H1 (cell line): Measurements from ENCODE around the gene RRP1B. TPM values are rescaled to one million over a fixed set of nuclear protein-coding genes. Genes with fewer than 3 reads are reported as not detected.

Experiments used
- CTCF ChIA-PET: fragments of 300-600 bp; sonication (Branson Sonifier 250); formaldehyde crosslinking; loops from one replicate; lab custom pipeline; 2021; ENCODE audit not compliant: partially characterized antibody; lab: Charles Lee
- POLR2A ChIA-PET: fragments of 300-600 bp; sonication (Branson Sonifier 250); formaldehyde crosslinking; loops from one replicate; lab custom pipeline; 2021; ENCODE audit warnings: inconsistent platforms; ENCODE audit not compliant: partially characterized antibody; lab: Charles Lee
- DNase-seq, 2 experiments: peaks; one replicate each; pipeline versions ENCODE4 v3.0.0 to v3.0.0-alpha.2; 2010 to 2022; ENCODE audit warnings: low spot score in 2 of 2, low read depth in 1 of 2, mixed read lengths in 1 of 2
- FAIRE-seq: peaks from 2 replicates; lab custom pipeline; 2011; peaks lifted over from hg19 to GRCh38; lab: Jason Lieb, UNC
- H2AFZ ChIP-seq: 2 replicates; pipeline ENCODE4 v1.8.1; 2012; ENCODE audit warnings: low read length, inconsistent platforms
- H2AK5ac ChIP-seq: 2 replicates; pipeline ENCODE4 v1.6.1; 2013; ENCODE audit warnings: low read depth, low read length
- H2BK120ac ChIP-seq: replicated peaks from 2 replicates; pipeline ENCODE3; 2013; ENCODE audit warnings: low read depth, low read length, inconsistent platforms
- H2BK12ac ChIP-seq: 2 replicates; pipeline ENCODE4 v1.6.1; 2013; ENCODE audit warnings: low read depth, low read length
- H2BK15ac ChIP-seq: 2 replicates; pipeline ENCODE4 v1.6.1; 2013; ENCODE audit warnings: low read length
- H2BK20ac ChIP-seq: 2 replicates; pipeline ENCODE4 v1.6.1; 2013; ENCODE audit warnings: low read length
- H2BK5ac ChIP-seq: 2 replicates; pipeline ENCODE4 v1.6.1; 2013; ENCODE audit warnings: low read depth, low read length
- H3K14ac ChIP-seq: 2 replicates; pipeline ENCODE4 v1.6.1; 2013; ENCODE audit warnings: inconsistent platforms; ENCODE audit not compliant: insufficient read length
- H3K18ac ChIP-seq: 2 replicates; pipeline ENCODE4 v1.6.1; 2013; ENCODE audit warnings: low read length; ENCODE audit errors: extremely low read depth
- H3K23ac ChIP-seq: 2 replicates; pipeline ENCODE4 v1.6.1; 2013; ENCODE audit warnings: inconsistent platforms; ENCODE audit not compliant: insufficient read length
- H3K23me2 ChIP-seq: 2 replicates; pipeline ENCODE4 v1.6.1; 2013; ENCODE audit warnings: low read depth, low read length
- H3K27ac ChIP-seq: 2 replicates; pipeline ENCODE4 v1.6.1; 2011; ENCODE audit warnings: low read depth, low read length, inconsistent platforms
- H3K27me3 ChIP-seq, 4 experiments: replicated peaks in 1 of 4; 1 replicate in 1 of 4; 2 replicates in 3 of 4; pipeline versions ENCODE4 v1.6.1 to v1.8.1; 2011 to 2013; ENCODE audit warnings: low read length in 3 of 4, mild to moderate bottlenecking in 3 of 4, inconsistent platforms in 2 of 4, mixed read lengths in 2 of 4, moderate library complexity in 1 of 4; ENCODE audit not compliant: control insufficient read depth in 3 of 4, insufficient read depth in 3 of 4; ENCODE audit errors: extremely low read depth in 1 of 4
- H3K36me3 ChIP-seq, 4 experiments: 2 replicates each; pipeline versions ENCODE4 v1.6.1 to v1.8.1; 2011 to 2013; ENCODE audit warnings: mild to moderate bottlenecking in 4 of 4, low read length in 3 of 4, moderate library complexity in 2 of 4, control low read depth in 1 of 4, inconsistent platforms in 1 of 4; ENCODE audit not compliant: insufficient read depth in 4 of 4, control insufficient read depth in 2 of 4
- H3K4ac ChIP-seq: replicated peaks from 2 replicates; pipeline ENCODE3; 2013; ENCODE audit warnings: low read length, low read depth, mixed read lengths, inconsistent platforms; ENCODE audit not compliant: insufficient read length
- H3K4me1 ChIP-seq, 4 experiments: replicated peaks in 1 of 4; 1 replicate in 1 of 4; 2 replicates in 3 of 4; pipeline versions ENCODE4 v1.6.1 to v1.8.1; 2011 to 2013; ENCODE audit warnings: low read length in 3 of 4, inconsistent platforms in 2 of 4, mixed read lengths in 1 of 4; ENCODE audit not compliant: insufficient read depth in 4 of 4, control insufficient read depth in 3 of 4
- H3K4me2 ChIP-seq, 2 experiments: 2 replicates each; pipeline versions ENCODE4 v1.6.1 to v1.8.1; 2011 to 2013; ENCODE audit warnings: low read depth in 2 of 2, low read length in 2 of 2, control low read depth in 1 of 2, inconsistent platforms in 1 of 2, mild to moderate bottlenecking in 1 of 2; ENCODE audit not compliant: insufficient read depth in 1 of 2
- H3K4me3 ChIP-seq, 4 experiments: fragments of 200-600, 300-600 bp in 1 of 4; sonication (generic), shearing (Covaris generic), sonication (Bioruptor Twin) in 1 of 4; 2 replicates each; pipeline versions ENCODE4 v1.5.1 to v1.8.1; 2011 to 2016; ENCODE audit warnings: low read length in 4 of 4, low read depth in 3 of 4, control low read depth in 2 of 4, inconsistent platforms in 2 of 4, mild to moderate bottlenecking in 2 of 4, mixed read lengths in 1 of 4, moderate library complexity in 1 of 4; ENCODE audit not compliant: insufficient read depth in 2 of 4; ENCODE audit errors: extremely low read depth in 1 of 4
- H3K56ac ChIP-seq: replicated peaks from 2 replicates; pipeline ENCODE3; 2013; ENCODE audit warnings: low read depth, mild to moderate bottlenecking, mixed read lengths, low read length, inconsistent platforms; ENCODE audit not compliant: insufficient read length
- H3K79me1 ChIP-seq: 2 replicates; pipeline ENCODE4 v1.6.1; 2013; ENCODE audit warnings: low read depth, low read length, control low read depth
- H3K79me2 ChIP-seq, 2 experiments: 2 replicates each; pipeline versions ENCODE4 v1.6.1 to v1.8.1; 2012 to 2013; ENCODE audit warnings: low read length in 2 of 2, mild to moderate bottlenecking in 2 of 2, inconsistent platforms in 1 of 2; ENCODE audit not compliant: insufficient read depth in 2 of 2, control insufficient read depth in 1 of 2
- H3K9ac ChIP-seq, 4 experiments: replicated peaks in 1 of 4; 1 replicate in 1 of 4; 2 replicates in 3 of 4; pipeline versions ENCODE4 v1.6.1 to v1.8.1; 2011 to 2013; ENCODE audit warnings: low read depth in 3 of 4, low read length in 3 of 4, control low read depth in 2 of 4, mild to moderate bottlenecking in 2 of 4, moderate library complexity in 2 of 4, inconsistent platforms in 1 of 4; ENCODE audit errors: extremely low read depth in 1 of 4
- H3K9me3 ChIP-seq, 2 experiments: 2 replicates each; pipeline versions ENCODE4 v1.6.1 to v1.8.1; 2012 to 2013; ENCODE audit warnings: mild to moderate bottlenecking in 2 of 2, moderate library complexity in 2 of 2, control low read depth in 1 of 2, inconsistent platforms in 1 of 2, low read depth in 1 of 2, low read length in 1 of 2, mixed read lengths in 1 of 2; ENCODE audit not compliant: insufficient read depth in 2 of 2
- H4K20me1 ChIP-seq, 2 experiments: replicated peaks in 1 of 2; 2 replicates each; pipeline versions ENCODE3 to v1.8.1; 2011 to 2013; ENCODE audit warnings: inconsistent platforms in 2 of 2, low read length in 2 of 2, mild to moderate bottlenecking in 1 of 2; ENCODE audit not compliant: insufficient read depth in 2 of 2, control insufficient read depth in 1 of 2
- H4K5ac ChIP-seq: 2 replicates; pipeline ENCODE4 v1.6.1; 2013; ENCODE audit warnings: low read length, low read depth, mixed read lengths, inconsistent platforms; ENCODE audit not compliant: insufficient read length
- H4K8ac ChIP-seq: 2 replicates; pipeline ENCODE4 v1.8.0; 2013; ENCODE audit warnings: mild to moderate bottlenecking, moderate library complexity, low read length, inconsistent platforms; ENCODE audit not compliant: insufficient read depth; ENCODE audit errors: extremely low read depth
- H4K91ac ChIP-seq: replicated peaks from 2 replicates; pipeline ENCODE3; 2013; ENCODE audit warnings: low read length, mixed read lengths, inconsistent platforms; ENCODE audit not compliant: insufficient read length
- CBX5 ChIP-seq: fragments of 300-800, 300-1000 bp; sonication (generic); IDR thresholded peaks from 2 replicates; pipeline ENCODE4 v1.7.1; 2016; ENCODE audit warnings: antibody characterized with exemption, low read length, low read depth
- EP300 ChIP-seq, 2 experiments: IDR thresholded peaks; 1 replicate in 1 of 2; 2 replicates in 1 of 2; pipeline ENCODE4 v1.6.1; 2011 to 2012; ENCODE audit warnings: low read depth in 2 of 2, low read length in 2 of 2, mild to moderate bottlenecking in 2 of 2, borderline replicate concordance in 1 of 2, inconsistent platforms in 1 of 2, moderate library complexity in 1 of 2
- GABPA ChIP-seq: IDR thresholded peaks from 2 replicates; pipeline ENCODE4 v1.6.1; 2011; ENCODE audit warnings: mild to moderate bottlenecking, low read length, moderate library complexity, borderline replicate concordance; ENCODE audit not compliant: insufficient read depth
- MAX ChIP-seq: IDR thresholded peaks from 2 replicates; pipeline ENCODE4 v1.6.1; 2012; ENCODE audit warnings: inconsistent platforms
- POLR2AphosphoS5 ChIP-seq: IDR thresholded peaks from 2 replicates; pipeline ENCODE4 v1.6.1; 2011; ENCODE audit warnings: low read depth, low read length
- RBBP5 ChIP-seq: IDR thresholded peaks from 2 replicates; pipeline ENCODE4 v1.7.1; 2012; ENCODE audit warnings: low read depth, mild to moderate bottlenecking, inconsistent platforms, low read length, moderate library complexity, borderline replicate concordance
- RXRA ChIP-seq: IDR thresholded peaks from 2 replicates; pipeline ENCODE4 v1.6.1; 2011; ENCODE audit warnings: low read depth, mild to moderate bottlenecking, low read length, moderate library complexity; ENCODE audit not compliant: insufficient read depth
- SAP30 ChIP-seq: fragments of 300-600 bp; sonication (generic); IDR thresholded peaks from 2 replicates; pipeline ENCODE4 v1.7.1; 2012; ENCODE audit warnings: low read length, moderate library complexity, mild to moderate bottlenecking, inconsistent platforms; ENCODE audit not compliant: insufficient read depth, insufficient replicate concordance
- TAF7 ChIP-seq: optimal IDR thresholded peaks from 2 replicates; pipeline ENCODE3; 2011; ENCODE audit warnings: low read depth, mild to moderate bottlenecking, inconsistent platforms, low read length, moderate library complexity, borderline replicate concordance
- WGBS, 2 experiments: shearing (Covaris generic) in 1 of 2; methylation state at CpG; one replicate each; pipeline versions ENCODE4 v1.1.6 to v1.1.7; 2013 to 2015; ENCODE audit warnings: low lambda C conversion rate in 2 of 2, mixed read lengths in 2 of 2, inconsistent platforms in 1 of 2, low coverage in 1 of 2, missing lambda C conversion rate in 1 of 2; ENCODE audit not compliant: insufficient replicate concordance in 2 of 2, insufficient coverage in 1 of 2, insufficient read length in 1 of 2; ENCODE audit errors: extremely low coverage in 1 of 2, missing lambda C conversion rate in 1 of 2; 5-methylcytosine and 5-hydroxymethylcytosine counted together
- polyA plus RNA-seq, 7 experiments: library from polyadenylated mRNA; depleted of rRNA in 3 of 7; stranded (reverse) in 5 of 7; unstranded in 2 of 7; fragments of >200 nt in 5 of 7; fragments of 200-250 nt in 2 of 7; gene quantifications; 1 replicate in 5 of 7; 2 replicates in 1 of 7; 4 replicates in 1 of 7; pipeline versions ENCODE4 v1.2.1 to v1.2.3, GENCODE V29; 2011 to 2013; ENCODE audit warnings: missing spikeins in 2 of 7, mixed read lengths in 2 of 7
- total RNA-seq: library from RNA; stranded (reverse); fragmentation: NEBNext Ultra II Directional; extraction: Animal tissue kit (Norgen Biotek cat#: 25700); gene quantifications from 2 replicates; pipeline ENCODE4 v1.2.1, GENCODE V29; 2021
- TF ChIP-seq, protein P1 (sequence below), 3 experiments: IDR thresholded peaks; 1 replicate in 2 of 3; 2 replicates in 1 of 3; pipeline versions ENCODE4 v1.5.1 to v1.6.1; 2011; ENCODE audit warnings: low read length in 3 of 3, mild to moderate bottlenecking in 3 of 3, inconsistent platforms in 2 of 3, low read depth in 1 of 3, moderate library complexity in 1 of 3; ENCODE audit not compliant: insufficient read depth in 1 of 3; ENCODE audit errors: control extremely low read depth in 1 of 3

RRP1B gene
- total and polyA plus RNA-seq, 2 of the 8 experiments (the other 6 are each of a cell fraction or from before 2014, with no cell fraction given) = 25.8 to 97.3 TPM

- H3K14ac ChIP-seq = no peak overlapping the region
- H3K4me3 ChIP-seq = no peak overlapping the region
- H2BK120ac ChIP-seq = no peak overlapping the region
- H3K23ac ChIP-seq = no peak overlapping the region
- no peaks in the 10 kb centered on the region; a peak in 1 of 7 replicates for H3K4me1 ChIP-seq
- no peak overlapping the region for H3K4ac ChIP-seq
- no peaks in the 10 kb centered on the region for H3K79me2 ChIP-seq
- H2BK20ac ChIP-seq = no peak overlapping the region
- H3K56ac ChIP-seq = no peak overlapping the region
- no peaks in the 10 kb centered on the region for H3K79me1 ChIP-seq
- no peaks in the 10 kb centered on the region for H3K27me3 ChIP-seq
- H4K5ac ChIP-seq = no peak overlapping the region
- CTCF ChIA-PET = interaction anchor here (0.6 to 4.2 kb wide), 4 partner anchors 10 to 20 kb away, joined by 3 to 27 read pairs (median 3); no protein-coding TSS in a partner anchor
- no peak overlapping the region for H2AFZ ChIP-seq
- H2AK5ac ChIP-seq = no peak overlapping the region
- H3K36me3 ChIP-seq = no peaks in the 10 kb centered on the region
- H3K9ac ChIP-seq = no peak overlapping the region
- no peak overlapping the region for H3K27ac ChIP-seq
- no peak overlapping the region for H2BK15ac ChIP-seq
- DNase-seq (no peak), FAIRE-seq (no peak)
- POLR2A ChIA-PET = no interaction called here
- H3K23me2 ChIP-seq = no peaks in the 10 kb centered on the region
- peaks cover 0 to 3% of the 10 kb centered on the region in 2 experiments; a peak in 3 of 4 replicates for H3K9me3 ChIP-seq
- H4K8ac ChIP-seq = no peak overlapping the region
- H3K18ac ChIP-seq = no peak overlapping the region
- H2BK5ac ChIP-seq = no peak overlapping the region
- no peak overlapping the region for H3K4me2 ChIP-seq
- no peak overlapping the region for H2BK12ac ChIP-seq
- no peak overlapping the region for H4K91ac ChIP-seq
- no peaks in the 10 kb centered on the region for H4K20me1 ChIP-seq
- WGBS, 2 experiments = 85% methylated on average over 4 of the region's 4 CpGs; no CpG with 5 or more reads in 1 of the 2 experiments
- TF ChIP-seq GABPA (no peak), EP300 (IDR thresholded peaks at IDR 0.05; ENCODE audit: borderline replicate concordance in 1 of 2, low read depth in 2 of 2, low read length in 2 of 2) (no peak), SAP30 (no peak), MAX (peak; percentile 47; the same call in 1 of the 2 replicates), CBX5 (no peak), TAF7 (no peak), RBBP5 (no peak), POLR2AphosphoS5 (no peak), RXRA (no peak)
- TF ChIP-seq, protein P1, sequence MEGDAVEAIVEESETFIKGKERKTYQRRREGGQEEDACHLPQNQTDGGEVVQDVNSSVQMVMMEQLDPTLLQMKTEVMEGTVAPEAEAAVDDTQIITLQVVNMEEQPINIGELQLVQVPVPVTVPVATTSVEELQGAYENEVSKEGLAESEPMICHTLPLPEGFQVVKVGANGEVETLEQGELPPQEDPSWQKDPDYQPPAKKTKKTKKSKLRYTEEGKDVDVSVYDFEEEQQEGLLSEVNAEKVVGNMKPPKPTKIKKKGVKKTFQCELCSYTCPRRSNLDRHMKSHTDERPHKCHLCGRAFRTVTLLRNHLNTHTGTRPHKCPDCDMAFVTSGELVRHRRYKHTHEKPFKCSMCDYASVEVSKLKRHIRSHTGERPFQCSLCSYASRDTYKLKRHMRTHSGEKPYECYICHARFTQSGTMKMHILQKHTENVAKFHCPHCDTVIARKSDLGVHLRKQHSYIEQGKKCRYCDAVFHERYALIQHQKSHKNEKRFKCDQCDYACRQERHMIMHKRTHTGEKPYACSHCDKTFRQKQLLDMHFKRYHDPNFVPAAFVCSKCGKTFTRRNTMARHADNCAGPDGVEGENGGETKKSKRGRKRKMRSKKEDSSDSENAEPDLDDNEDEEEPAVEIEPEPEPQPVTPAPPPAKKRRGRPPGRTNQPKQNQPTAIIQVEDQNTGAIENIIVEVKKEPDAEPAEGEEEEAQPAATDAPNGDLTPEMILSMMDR (IDR thresholded peaks at IDR 0.05; ENCODE audit: control extremely low read depth in 1 of 3, insufficient read depth in 1 of 3, low read depth in 1 of 3, low read length in 3 of 3) = peak; percentile 9 to 22 (median 13); a peak in 3 of 4 replicates
Observed at GRCh38 chr21:43624339-43624738, 35.0 kb upstream of the RRP1B start.
